SK-N-SH treated with all-trans-retinoic acid at 6 μM for 48 hours (cell line): Measurements from ENCODE around the gene ZNF814.
"Not testable (repeated sequence)": the region's sequence is repeated elsewhere in the genome, so short reads cannot be mapped to it uniquely, and the experiment has no call there.

Source experiments
- ATAC-seq: fragments of 200-7000 bp; cut with Tn5 transposase; 3 replicates; pipeline ENCODE4 v1.9.1; 2020; ENCODE audit warnings: mild to moderate bottlenecking, moderate library complexity
- ARNTL ChIP-seq: fragments of 450-650 bp; formaldehyde crosslinking; IDR thresholded peaks from 2 replicates; pipeline ENCODE4 v1.5.0; 2020; ENCODE audit warnings: low read depth, mild to moderate bottlenecking, moderate library complexity, borderline replicate concordance
- BACH2 ChIP-seq: fragments of 250-450 bp; sonication (Bioruptor Pico); IDR thresholded peaks from 2 replicates; pipeline ENCODE4 v1.9.0; 2021; ENCODE audit warnings: mild to moderate bottlenecking, borderline replicate concordance
- ESRRG ChIP-seq: fragments of 250-450 bp; sonication (Bioruptor Pico); IDR thresholded peaks from 2 replicates; pipeline ENCODE4 v1.6.1; 2021; ENCODE audit warnings: mild to moderate bottlenecking
- GLIS3 ChIP-seq: fragments of 250-450 bp; sonication (Bioruptor Pico); IDR thresholded peaks from 2 replicates; pipeline ENCODE4 v1.5.0; 2020; ENCODE audit warnings: mild to moderate bottlenecking, moderate library complexity
- ISL1 ChIP-seq: fragments of 250-450 bp; sonication (Bioruptor Pico); IDR thresholded peaks from 2 replicates; pipeline ENCODE4 v2.1.2; 2022; ENCODE audit warnings: mild to moderate bottlenecking, moderate library complexity
- OSR1 ChIP-seq: fragments of 250-450 bp; sonication (Bioruptor Pico); IDR thresholded peaks from 2 replicates; pipeline ENCODE4 v1.8.0; 2022; ENCODE audit warnings: moderate library complexity, mild to moderate bottlenecking, inconsistent platforms
- PATZ1 ChIP-seq: fragments of 250-450 bp; sonication (Bioruptor Pico); IDR thresholded peaks from 2 replicates; pipeline ENCODE4 v1.8.0; 2020; ENCODE audit warnings: mild to moderate bottlenecking, moderate library complexity, borderline replicate concordance
- POU6F1 ChIP-seq: fragments of 250-450 bp; sonication (Bioruptor Pico); IDR thresholded peaks from 2 replicates; pipeline ENCODE4 v1.8.0; 2021; ENCODE audit warnings: low read depth, mild to moderate bottlenecking, moderate library complexity, borderline replicate concordance
- PPARA ChIP-seq: fragments of 250-450 bp; sonication (Bioruptor Pico); IDR thresholded peaks from 2 replicates; pipeline ENCODE4 v1.5.0; 2020; ENCODE audit warnings: mild to moderate bottlenecking, borderline replicate concordance
- RARB ChIP-seq: fragments of 250-450 bp; sonication (Bioruptor Pico); IDR thresholded peaks from 2 replicates; pipeline ENCODE4 v1.8.0; 2021; ENCODE audit warnings: mild to moderate bottlenecking, moderate library complexity
- SNAI2 ChIP-seq: fragments of 250-450 bp; sonication (Bioruptor Pico); IDR thresholded peaks from 2 replicates; pipeline ENCODE4 v1.5.0; 2020; ENCODE audit warnings: mild to moderate bottlenecking, moderate library complexity
- TOX ChIP-seq: fragments of 250-450 bp; sonication (Bioruptor Pico); IDR thresholded peaks from 2 replicates; pipeline ENCODE4 v1.8.0; 2021; ENCODE audit warnings: mild to moderate bottlenecking, moderate library complexity, borderline replicate concordance
- TSHZ2 ChIP-seq: fragments of 250-450 bp; sonication (Bioruptor Pico); IDR thresholded peaks from 2 replicates; pipeline ENCODE4 v1.5.0; 2020; ENCODE audit warnings: mild to moderate bottlenecking, moderate library complexity
- ZC3H10 ChIP-seq: fragments of 250-450 bp; sonication (Bioruptor Pico); IDR thresholded peaks from 2 replicates; pipeline ENCODE4 v1.5.1; 2021; ENCODE audit warnings: mild to moderate bottlenecking, moderate library complexity
- ZFP3 ChIP-seq: fragments of 250-450 bp; sonication (Bioruptor Pico); IDR thresholded peaks from 2 replicates; pipeline ENCODE4 v1.5.0; 2020; ENCODE audit warnings: mild to moderate bottlenecking, moderate library complexity
- ZFP30 ChIP-seq: fragments of 450-650 bp; formaldehyde crosslinking; IDR thresholded peaks from 2 replicates; pipeline ENCODE4 v1.5.0; 2022; ENCODE audit warnings: mild to moderate bottlenecking, moderate library complexity
- ZNF565 ChIP-seq: fragments of 450-650 bp; formaldehyde crosslinking; conservative IDR thresholded peaks from 2 replicates; pipeline ENCODE4 v1.5.0; 2020; ENCODE audit warnings: low read depth, mild to moderate bottlenecking, moderate library complexity

The ZNF814 gene

GRCh38 chr19:57872450-57872849 is 16.4 kb downstream of the ZNF814 start (continued):
- TF ChIP-seq TSHZ2: no peak
- no peak for TF ChIP-seq BACH2 (CRISPR knock-in tag)
- TF ChIP-seq RARB: no peak
- no peak for TF ChIP-seq ZNF565

- no peak for ATAC-seq
- TF ChIP-seq ISL1 (CRISPR knock-in tag) (no peak), GLIS3 (CRISPR knock-in tag) (no peak), OSR1 (CRISPR knock-in tag) (no peak), RARB (no peak), BACH2 (CRISPR knock-in tag) (no peak), ESRRG (CRISPR knock-in tag) (no peak), ARNTL (CRISPR knock-in tag) (no peak)
These were observed 18.6 kb downstream of the ZNF814 start for GRCh38 chr19:57870225-57870624.

GRCh38 chr19:57869655-57870054 is 19.2 kb downstream of the ZNF814 start:
- not testable (repeated sequence) for ATAC-seq

GRCh38 chr19:57867868-57868492 is 20.9 kb downstream of the ZNF814 start:
- ATAC-seq: no peak
- TF ChIP-seq ESRRG (CRISPR knock-in tag) (no peak), ISL1 (CRISPR knock-in tag) (no peak), RARB (no peak), ZC3H10 (CRISPR knock-in tag) (no peak), PATZ1 (no peak), PPARA (CRISPR knock-in tag) (no peak), GLIS3 (CRISPR knock-in tag) (no peak), SNAI2 (CRISPR knock-in tag) (no peak), ZFP30 (no peak), POU6F1 (CRISPR knock-in tag) (no peak), TSHZ2 (no peak), ZFP3 (CRISPR knock-in tag) (no peak), ARNTL (CRISPR knock-in tag) (no peak), TOX (CRISPR knock-in tag) (no peak)

GRCh38 chr19:57862351-57862750 is 26.5 kb downstream of the ZNF814 start:
- ATAC-seq: not testable (repeated sequence)

GRCh38 chr19:57854117-57854516 is 34.7 kb downstream of the ZNF814 start:
- not testable (repeated sequence) for ATAC-seq

- ATAC-seq: not testable (repeated sequence)
These were observed 36.8 kb downstream of the ZNF814 start for GRCh38 chr19:57851812-57852603.
